Measurements from ENCODE around the gene LLGL2. TPM values are rescaled to one million over a fixed set of nuclear protein-coding genes. Genes with fewer than 3 reads are reported as not detected.

The LLGL2 gene
- total RNA-seq, 6 experiments from 2014 or later, result 0.14 to 0.55 (median 0.46) TPM

GRCh38 chr17:75494326-75494877 lies 31.1 kb upstream of the LLGL2 start:
- no peak for DNase-seq
- no peaks in the 10 kb centered on the region for H3K9me3 Mint-ChIP-seq
- H3K27me3 Mint-ChIP-seq (ENCODE audit: insufficient read depth), result peaks cover 4% of the 10 kb centered on the region
- TF ChIP-seq CTCF (IDR thresholded peaks at IDR 0.05), result no peak
- H3K36me3 Mint-ChIP-seq (ENCODE audit: low read depth), result no peaks in the 10 kb centered on the region
- H3K4me3 Mint-ChIP-seq, result no peak overlapping the region
- H3K4me1 Mint-ChIP-seq (ENCODE audit: low read depth), result no peaks in the 10 kb centered on the region
- no peak overlapping the region for H3K27ac Mint-ChIP-seq

- peaks cover 4% of the 10 kb centered on the region for H3K27me3 Mint-ChIP-seq (ENCODE audit: insufficient read depth)
- no peak overlapping the region for H3K4me3 Mint-ChIP-seq
- no peak overlapping the region for H3K27ac Mint-ChIP-seq
- H3K36me3 Mint-ChIP-seq (ENCODE audit: low read depth), result no peaks in the 10 kb centered on the region
- DNase-seq, result no peak
- no peak for TF ChIP-seq CTCF (IDR thresholded peaks at IDR 0.05)
- no peaks in the 10 kb centered on the region for H3K4me1 Mint-ChIP-seq (ENCODE audit: low read depth)
- H3K9me3 Mint-ChIP-seq, result no peaks in the 10 kb centered on the region
Measured at GRCh38 chr17:75496005-75496404, 29.5 kb upstream of the LLGL2 start.

GRCh38 chr17:75498039-75498725 lies 27.3 kb upstream of the LLGL2 start:
- TF ChIP-seq CTCF (IDR thresholded peaks at IDR 0.05), result no peak
- no peak for DNase-seq
- Mint-ChIP-seq H3K4me3 (no peak overlapping the region), H3K9me3 (no peaks in the 10 kb centered on the region), H3K27me3 (ENCODE audit: insufficient read depth) (peaks cover 4% of the 10 kb centered on the region), H3K36me3 (ENCODE audit: low read depth) (no peaks in the 10 kb centered on the region), H3K4me1 (ENCODE audit: low read depth) (no peaks in the 10 kb centered on the region), H3K27ac (no peak overlapping the region)

DNA sequence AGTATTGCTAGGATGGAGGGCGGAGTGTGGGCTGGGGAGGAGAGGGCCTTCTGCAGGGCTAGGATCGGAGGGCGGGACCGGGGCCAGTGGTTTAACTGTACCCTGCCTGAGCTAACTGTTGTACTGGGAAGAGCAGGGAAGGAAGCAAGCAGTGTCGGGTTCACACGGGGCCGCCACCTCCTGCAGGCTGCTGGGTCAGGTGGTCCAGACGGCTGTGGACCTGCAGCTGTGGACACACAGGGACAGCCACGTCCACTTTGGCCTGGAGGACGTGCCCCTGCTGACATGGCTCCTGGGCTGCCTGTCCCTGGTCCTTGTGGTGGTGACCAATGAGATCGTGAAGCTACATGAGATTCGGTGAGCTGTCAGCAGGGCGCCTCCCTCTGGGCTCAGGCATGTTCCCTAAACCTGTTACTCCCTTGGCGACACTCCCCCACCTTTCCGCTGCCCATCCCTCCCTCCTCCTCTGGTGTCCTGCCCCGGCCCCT lies 26.7 kb upstream of the LLGL2 start:
- Mint-ChIP-seq H3K4me1 (ENCODE audit: low read depth) (no peaks in the 10 kb centered on the region), H3K9me3 (no peaks in the 10 kb centered on the region), H3K27me3 (ENCODE audit: insufficient read depth) (peaks cover 2% of the 10 kb centered on the region), H3K36me3 (ENCODE audit: low read depth) (no peaks in the 10 kb centered on the region), H3K4me3 (no peak overlapping the region), H3K27ac (no peak overlapping the region)
- no peak for TF ChIP-seq CTCF (IDR thresholded peaks at IDR 0.05)
- DNase-seq, result no peak

GRCh38 chr17:75499313-75500022 lies 26.0 kb upstream of the LLGL2 start:
- H3K4me3 Mint-ChIP-seq, result no peak overlapping the region
- no peak overlapping the region for H3K27ac Mint-ChIP-seq
- no peaks in the 10 kb centered on the region for H3K9me3 Mint-ChIP-seq
- H3K4me1 Mint-ChIP-seq (ENCODE audit: low read depth), result no peaks in the 10 kb centered on the region
- H3K27me3 Mint-ChIP-seq (ENCODE audit: insufficient read depth), result peaks cover 2% of the 10 kb centered on the region
- no peak for DNase-seq
- H3K36me3 Mint-ChIP-seq (ENCODE audit: low read depth), result no peaks in the 10 kb centered on the region
- no peak for TF ChIP-seq CTCF (IDR thresholded peaks at IDR 0.05)

Measured in HFFc6 (cell line).